ENCODE data around the gene DNM3. TPM values are rescaled to one million over a fixed set of nuclear protein-coding genes. Genes with fewer than 3 reads are reported as not detected.

DNM3 gene
- total RNA-seq, 2 experiments from 2014 or later = 1.6 to 1.8 TPM

GRCh38 chr1:172449585-172450523, 608.6 kb downstream of the DNM3 start:
- no peak overlapping the region for H3K4me3 Mint-ChIP-seq
- CTCF ChIA-PET = interaction anchor here (0.6 to 3.0 kb wide), 5 partner anchors 8 to 19 kb away, joined by 3 to 11 read pairs (median 3); no protein-coding TSS in a partner anchor
- TF ChIP-seq CTCF (IDR thresholded peaks at IDR 0.05) = peak; percentile 77
- no peaks in the 10 kb centered on the region for H3K36me3 Mint-ChIP-seq (ENCODE audit: low read depth)
- intact Hi-C loops (cut with DNase I, micrococcal nuclease) = loop anchor here (1.0 to 2.0 kb wide), 3 partner anchors 212 to 277 kb away; no protein-coding TSS in a partner anchor
- DNase-seq (peak in 6 of 14 experiments; percentile 4 to 69 (median 47)), ATAC-seq (ENCODE audit: poor library complexity) (peak; percentile 96)
- Histone ChIP-seq H3K9me3 (ENCODE audit: control insufficient read depth in 1 of 2, insufficient read depth in 1 of 2, low read length in 2 of 2) (no peaks in the 10 kb centered on the region), H3K4me3 (ENCODE audit: low read length) (no peak overlapping the region), H3K27me3 (ENCODE audit: control insufficient read depth in 1 of 2, insufficient read depth in 2 of 2, low read length in 2 of 2) (no peaks in the 10 kb centered on the region), H3K27ac (ENCODE audit: low read depth in 1 of 2, low read length in 2 of 2) (no peak overlapping the region), H3K4me1 (ENCODE audit: insufficient read depth, low read length) (peaks cover 18% of the 10 kb centered on the region), H3K36me3 (ENCODE audit: insufficient read depth, low read length) (no peaks in the 10 kb centered on the region)
- no peak overlapping the region for H3K27ac Mint-ChIP-seq
- no peaks in the 10 kb centered on the region for H3K9me3 Mint-ChIP-seq
- POLR2A ChIA-PET = no interaction called here
- no peaks in the 10 kb centered on the region for H3K27me3 Mint-ChIP-seq
- peaks cover 17% of the 10 kb centered on the region for H3K4me1 Mint-ChIP-seq (ENCODE audit: low read depth)

- ChIA-PET CTCF (interaction anchor here (0.6 to 3.0 kb wide), 5 partner anchors 8 to 19 kb away, joined by 3 to 11 read pairs (median 3); no protein-coding TSS in a partner anchor), POLR2A (interaction anchor here (1.2 to 1.6 kb wide), 2 partner anchors 56 to 82 kb away, joined by 3 read pairs; no protein-coding TSS in a partner anchor)
- peak in 2 of 14 experiments; percentile 21 to 71 for DNase-seq
- Mint-ChIP-seq H3K4me3 (no peak overlapping the region), H3K36me3 (ENCODE audit: low read depth) (no peaks in the 10 kb centered on the region), H3K4me1 (ENCODE audit: low read depth) (peaks cover 17% of the 10 kb centered on the region), H3K9me3 (no peaks in the 10 kb centered on the region), H3K27ac (no peak overlapping the region), H3K27me3 (no peaks in the 10 kb centered on the region)
- H3K4me3 ChIP-seq (ENCODE audit: low read length) = no peak overlapping the region
- no peaks in the 10 kb centered on the region for H3K36me3 ChIP-seq (ENCODE audit: insufficient read depth, low read length)
- peaks cover 18% of the 10 kb centered on the region for H3K4me1 ChIP-seq (ENCODE audit: insufficient read depth, low read length)
- no peaks in the 10 kb centered on the region for H3K9me3 ChIP-seq (ENCODE audit: control insufficient read depth in 1 of 2, insufficient read depth in 1 of 2, low read length in 2 of 2)
- intact Hi-C loops (cut with DNase I, micrococcal nuclease) = loop anchor here (1.0 to 2.0 kb wide), 2 partner anchors 212 to 268 kb away; no protein-coding TSS in a partner anchor
- H3K27ac ChIP-seq (ENCODE audit: low read depth in 1 of 2, low read length in 2 of 2) = no peak overlapping the region
- no peaks in the 10 kb centered on the region for H3K27me3 ChIP-seq (ENCODE audit: control insufficient read depth in 1 of 2, insufficient read depth in 2 of 2, low read length in 2 of 2)
- no peak for TF ChIP-seq CTCF (IDR thresholded peaks at IDR 0.05)
- ATAC-seq (ENCODE audit: poor library complexity) = no peak
These were observed 609.2 kb downstream of the DNM3 start for GRCh38 chr1:172450524-172450885.

- Histone ChIP-seq H3K36me3 (ENCODE audit: insufficient read depth, low read length) (no peaks in the 10 kb centered on the region), H3K9me3 (ENCODE audit: control insufficient read depth in 1 of 2, insufficient read depth in 1 of 2, low read length in 2 of 2) (no peaks in the 10 kb centered on the region), H3K27ac (ENCODE audit: low read depth in 1 of 2, low read length in 2 of 2) (no peak overlapping the region), H3K27me3 (ENCODE audit: control insufficient read depth in 1 of 2, insufficient read depth in 2 of 2, low read length in 2 of 2) (no peaks in the 10 kb centered on the region), H3K4me1 (ENCODE audit: insufficient read depth, low read length) (peaks cover 18% of the 10 kb centered on the region), H3K4me3 (ENCODE audit: low read length) (no peak overlapping the region)
- ATAC-seq (ENCODE audit: poor library complexity) (no peak), DNase-seq (peak in 1 of 14 experiments; percentile 42)
- ChIA-PET POLR2A (interaction anchor here (0.5 to 1.6 kb wide), 3 partner anchors 57 to 410 kb away, joined by 3 read pairs; no protein-coding TSS in a partner anchor), CTCF (interaction anchor here (1.4 to 3.0 kb wide), 2 partner anchors 10 to 20 kb away, joined by 3 to 11 read pairs; no protein-coding TSS in a partner anchor)
- intact Hi-C loops (cut with DNase I, micrococcal nuclease) = loop anchor here in 1 of 2 experiments (2.0 kb wide), 1 partner anchor 268 kb away; no protein-coding TSS in a partner anchor
- Mint-ChIP-seq H3K27me3 (no peaks in the 10 kb centered on the region), H3K4me3 (no peak overlapping the region), H3K9me3 (no peaks in the 10 kb centered on the region), H3K36me3 (ENCODE audit: low read depth) (no peaks in the 10 kb centered on the region), H3K4me1 (ENCODE audit: low read depth) (peaks cover 17% of the 10 kb centered on the region), H3K27ac (no peak overlapping the region)
- no peak for TF ChIP-seq CTCF (IDR thresholded peaks at IDR 0.05)
These were observed 609.7 kb downstream of the DNM3 start for GRCh38 chr1:172451002-172451443.

Measured in CD4-positive, alpha-beta T cell (primary cell).